ENCODE data around the gene PSMD6.

DNA sequence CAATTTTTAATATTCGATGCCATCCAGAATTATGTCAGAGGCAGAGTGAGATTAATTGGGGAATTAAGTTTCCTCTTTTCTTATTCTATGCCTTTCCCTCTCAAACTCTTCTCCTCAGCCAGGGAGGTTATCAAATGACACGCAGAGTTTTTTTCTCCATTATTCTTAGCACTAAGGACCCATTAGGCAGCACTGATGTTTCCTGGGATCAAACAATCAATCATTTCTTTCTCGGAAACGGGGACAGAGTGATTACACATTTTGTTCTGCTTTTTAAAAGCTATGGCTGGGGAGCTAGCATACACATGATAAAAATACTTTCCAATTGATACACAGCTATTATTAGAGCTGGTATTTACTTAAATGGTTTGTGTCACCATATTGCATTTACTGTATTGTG lies 35.3 kb upstream of the PSMD6 start:
- TF ChIP-seq POLR2AphosphoS5 (IDR thresholded peaks at IDR 0.05), result no peak
- TF ChIP-seq, protein P1, sequence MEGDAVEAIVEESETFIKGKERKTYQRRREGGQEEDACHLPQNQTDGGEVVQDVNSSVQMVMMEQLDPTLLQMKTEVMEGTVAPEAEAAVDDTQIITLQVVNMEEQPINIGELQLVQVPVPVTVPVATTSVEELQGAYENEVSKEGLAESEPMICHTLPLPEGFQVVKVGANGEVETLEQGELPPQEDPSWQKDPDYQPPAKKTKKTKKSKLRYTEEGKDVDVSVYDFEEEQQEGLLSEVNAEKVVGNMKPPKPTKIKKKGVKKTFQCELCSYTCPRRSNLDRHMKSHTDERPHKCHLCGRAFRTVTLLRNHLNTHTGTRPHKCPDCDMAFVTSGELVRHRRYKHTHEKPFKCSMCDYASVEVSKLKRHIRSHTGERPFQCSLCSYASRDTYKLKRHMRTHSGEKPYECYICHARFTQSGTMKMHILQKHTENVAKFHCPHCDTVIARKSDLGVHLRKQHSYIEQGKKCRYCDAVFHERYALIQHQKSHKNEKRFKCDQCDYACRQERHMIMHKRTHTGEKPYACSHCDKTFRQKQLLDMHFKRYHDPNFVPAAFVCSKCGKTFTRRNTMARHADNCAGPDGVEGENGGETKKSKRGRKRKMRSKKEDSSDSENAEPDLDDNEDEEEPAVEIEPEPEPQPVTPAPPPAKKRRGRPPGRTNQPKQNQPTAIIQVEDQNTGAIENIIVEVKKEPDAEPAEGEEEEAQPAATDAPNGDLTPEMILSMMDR (IDR thresholded peaks at IDR 0.05 in 8 of 11, conservative IDR thresholded peaks at IDR 0.05 in 3 of 11), result no peak
- no peak for TF ChIP-seq POLR2A (IDR thresholded peaks at IDR 0.05)

Data from spleen (tissue), 7 donors.